ENCODE data around the gene CLNK. TPM values are rescaled to one million over a fixed set of nuclear protein-coding genes. Genes with fewer than 3 reads are reported as not detected.

CLNK gene
- total and polyA plus RNA-seq, 2 of the 8 experiments (the other 6 are each of a cell fraction or from before 2014, with no cell fraction given), result not detected

- no peak for FAIRE-seq
- H3K27me3 ChIP-seq (replicated peaks in 1 of 4; ENCODE audit: control insufficient read depth in 3 of 4, extremely low read depth in 1 of 4, insufficient read depth in 3 of 4, low read length in 3 of 4), result 0 out of 7 replicates have a peak, but pooled peaks cover 0 to 2% (median 0%) of the 10 kb centered on the region in 4 experiments
- no peak overlapping the region for H2AFZ ChIP-seq (ENCODE audit: low read length)
- no peaks in the 10 kb centered on the region for H3K79me2 ChIP-seq (ENCODE audit: control insufficient read depth in 1 of 2, insufficient read depth in 2 of 2, low read length in 2 of 2)
- no peak for DNase-seq (ENCODE audit: low read depth in 1 of 2, low spot score in 2 of 2)
- no peak overlapping the region for H3K14ac ChIP-seq (ENCODE audit: insufficient read length)
- H3K23ac ChIP-seq (ENCODE audit: insufficient read length), result no peak overlapping the region
- no peak overlapping the region for H2BK12ac ChIP-seq (ENCODE audit: low read depth, low read length)
- H3K23me2 ChIP-seq (ENCODE audit: low read depth, low read length), result no peaks in the 10 kb centered on the region
- H3K4ac ChIP-seq (replicated peaks; ENCODE audit: insufficient read length, low read depth, low read length), result no peak overlapping the region
- H3K4me3 ChIP-seq (ENCODE audit: extremely low read depth in 1 of 4, insufficient read depth in 2 of 4, low read depth in 3 of 4, low read length in 4 of 4), result no peak overlapping the region
- no peak overlapping the region for H2BK5ac ChIP-seq (ENCODE audit: low read depth, low read length)
- no peaks in the 10 kb centered on the region for H3K79me1 ChIP-seq (ENCODE audit: low read depth, low read length)
- H3K36me3 ChIP-seq (ENCODE audit: control insufficient read depth in 2 of 4, insufficient read depth in 4 of 4, low read length in 3 of 4), result no peaks in the 10 kb centered on the region
- 88% methylated on average over 6 of the region's 6 CpGs; no CpG with 5 or more reads in 1 of the 2 experiments for WGBS, 2 experiments (ENCODE audit: extremely low coverage in 1 of 2, insufficient coverage in 1 of 2, insufficient read length in 1 of 2, insufficient replicate concordance in 2 of 2, low coverage in 1 of 2, low lambda C conversion rate in 2 of 2, missing lambda C conversion rate in 1 of 2)
- H4K5ac ChIP-seq (ENCODE audit: insufficient read length, low read depth, low read length), result no peak overlapping the region
- H3K56ac ChIP-seq (replicated peaks; ENCODE audit: insufficient read length, low read depth, low read length), result no peak overlapping the region
- H3K4me2 ChIP-seq (ENCODE audit: insufficient read depth in 1 of 2, low read depth in 2 of 2, low read length in 2 of 2), result no peak overlapping the region
- H2BK15ac ChIP-seq (ENCODE audit: low read length), result no peak overlapping the region
- H3K18ac ChIP-seq (ENCODE audit: extremely low read depth, low read length), result no peak overlapping the region
- peaks cover 0 to 10% (median under 1%) of the 10 kb centered on the region in 4 experiments; a peak in 2 of 7 replicates for H3K4me1 ChIP-seq (replicated peaks in 1 of 4; ENCODE audit: control insufficient read depth in 3 of 4, insufficient read depth in 4 of 4, low read length in 3 of 4)
- H2BK20ac ChIP-seq (ENCODE audit: low read length), result no peak overlapping the region
- no peak overlapping the region for H2BK120ac ChIP-seq (replicated peaks; ENCODE audit: low read depth, low read length)
- H3K27ac ChIP-seq (ENCODE audit: low read depth, low read length), result no peak overlapping the region
- no peak overlapping the region for H4K91ac ChIP-seq (replicated peaks; ENCODE audit: insufficient read length, low read length)
- H4K20me1 ChIP-seq (replicated peaks in 1 of 2; ENCODE audit: control insufficient read depth in 1 of 2, insufficient read depth in 2 of 2, low read length in 2 of 2), result no peaks in the 10 kb centered on the region
- TF ChIP-seq ASH2L (IDR thresholded peaks at IDR 0.05; ENCODE audit: low read length), result no peak
- TF ChIP-seq SP4 (IDR thresholded peaks at IDR 0.05; ENCODE audit: low read length), result no peak
- TF ChIP-seq TBP (IDR thresholded peaks at IDR 0.05; ENCODE audit: low read depth, low read length), result no peak
- TF ChIP-seq POU5F1 (IDR thresholded peaks at IDR 0.05; ENCODE audit: low read depth, low read length), result no peak
- H3K9me3 ChIP-seq (ENCODE audit: insufficient read depth in 2 of 2, low read depth in 1 of 2, low read length in 1 of 2), result no peaks in the 10 kb centered on the region
- POLR2A ChIA-PET (ENCODE audit: partially characterized antibody), result no interaction called here
- CTCF ChIA-PET (ENCODE audit: partially characterized antibody), result interaction anchor here (0.6 to 1.0 kb wide), 3 partner anchors 11 to 691 kb away, joined by 3 read pairs; no protein-coding TSS in a partner anchor
- H2AK5ac ChIP-seq (ENCODE audit: low read depth, low read length), result no peak overlapping the region
- H4K8ac ChIP-seq (ENCODE audit: extremely low read depth, insufficient read depth, low read length), result no peak overlapping the region
- no peak overlapping the region for H3K9ac ChIP-seq (replicated peaks in 1 of 4; ENCODE audit: extremely low read depth in 1 of 4, low read depth in 3 of 4, low read length in 3 of 4)
Observed at GRCh38 chr4:10590896-10591295, 93.7 kb downstream of the CLNK start.
